Nephron progenitor cell (in vitro differentiated cells): Measurements from ENCODE around the gene GAK.

Source experiments
- DNase-seq: peaks from one replicate; pipeline ENCODE4 v3.0.0; 2021
- H3K27ac Mint-ChIP-seq: 2 replicates; pipeline ENCODE4 v1.8.0; 2021; ENCODE audit warnings: mild to moderate bottlenecking, moderate library complexity, mixed read lengths
- H3K27me3 Mint-ChIP-seq: 2 replicates; pipeline ENCODE4 v1.8.0; 2021; ENCODE audit warnings: mild to moderate bottlenecking, low read depth, mixed read lengths; ENCODE audit not compliant: poor library complexity
- H3K36me3 Mint-ChIP-seq: 2 replicates; pipeline ENCODE4 v1.8.0; 2021; ENCODE audit warnings: low read depth, mixed read lengths
- H3K4me1 Mint-ChIP-seq: 2 replicates; pipeline ENCODE4 v1.8.0; 2021; ENCODE audit warnings: mixed read lengths
- H3K4me3 Mint-ChIP-seq: 2 replicates; pipeline ENCODE4 v1.8.0; 2021; ENCODE audit warnings: mild to moderate bottlenecking, moderate library complexity, mixed read lengths
- H3K9me3 Mint-ChIP-seq: 2 replicates; pipeline ENCODE4 v1.8.0; 2021; ENCODE audit warnings: mild to moderate bottlenecking, moderate library complexity, mixed read lengths
- TF ChIP-seq, protein P1 (sequence below): fragments of 200-600 bp; sonication (generic); IDR thresholded peaks from 2 replicates; pipeline ENCODE4 v1.5.0; 2021; ENCODE audit warnings: antibody characterized with exemption

Gene GAK

DNA sequence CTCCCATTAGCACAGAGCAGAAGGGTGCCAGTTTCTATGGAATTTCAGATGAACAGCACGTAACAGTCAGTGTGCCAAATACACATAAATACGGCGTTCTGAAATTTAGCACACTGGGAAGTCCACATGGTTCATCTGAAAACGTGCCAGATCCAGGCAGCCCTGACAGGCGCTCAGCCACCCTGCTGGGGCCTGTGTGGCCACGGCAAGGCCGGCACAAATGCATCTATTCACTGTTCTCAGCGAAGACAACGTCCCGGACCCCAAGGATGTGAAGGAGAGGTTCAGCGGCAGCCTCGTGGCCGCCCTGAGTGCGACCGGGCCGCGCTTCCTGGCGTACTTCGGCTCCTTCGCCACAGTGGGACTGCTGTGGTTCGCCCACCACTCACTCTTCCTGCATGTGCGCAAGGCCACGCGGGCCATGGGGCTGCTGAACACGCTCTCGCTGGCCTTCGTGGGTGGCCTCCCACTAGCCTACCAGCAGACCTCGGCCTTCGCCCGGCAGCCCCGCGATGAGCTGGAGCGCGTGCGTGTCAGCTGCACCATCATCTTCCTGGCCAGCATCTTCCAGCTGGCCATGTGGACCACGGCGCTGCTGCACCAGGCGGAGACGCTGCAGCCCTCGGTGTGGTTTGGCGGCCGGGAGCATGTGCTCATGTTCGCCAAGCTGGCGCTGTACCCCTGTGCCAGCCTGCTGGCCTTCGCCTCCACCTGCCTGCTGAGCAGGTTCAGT is 25.6 kb upstream of the GAK start:
- TF ChIP-seq, protein P1, sequence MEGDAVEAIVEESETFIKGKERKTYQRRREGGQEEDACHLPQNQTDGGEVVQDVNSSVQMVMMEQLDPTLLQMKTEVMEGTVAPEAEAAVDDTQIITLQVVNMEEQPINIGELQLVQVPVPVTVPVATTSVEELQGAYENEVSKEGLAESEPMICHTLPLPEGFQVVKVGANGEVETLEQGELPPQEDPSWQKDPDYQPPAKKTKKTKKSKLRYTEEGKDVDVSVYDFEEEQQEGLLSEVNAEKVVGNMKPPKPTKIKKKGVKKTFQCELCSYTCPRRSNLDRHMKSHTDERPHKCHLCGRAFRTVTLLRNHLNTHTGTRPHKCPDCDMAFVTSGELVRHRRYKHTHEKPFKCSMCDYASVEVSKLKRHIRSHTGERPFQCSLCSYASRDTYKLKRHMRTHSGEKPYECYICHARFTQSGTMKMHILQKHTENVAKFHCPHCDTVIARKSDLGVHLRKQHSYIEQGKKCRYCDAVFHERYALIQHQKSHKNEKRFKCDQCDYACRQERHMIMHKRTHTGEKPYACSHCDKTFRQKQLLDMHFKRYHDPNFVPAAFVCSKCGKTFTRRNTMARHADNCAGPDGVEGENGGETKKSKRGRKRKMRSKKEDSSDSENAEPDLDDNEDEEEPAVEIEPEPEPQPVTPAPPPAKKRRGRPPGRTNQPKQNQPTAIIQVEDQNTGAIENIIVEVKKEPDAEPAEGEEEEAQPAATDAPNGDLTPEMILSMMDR, result no peak
- Mint-ChIP-seq H3K9me3 (no peaks in the 10 kb centered on the region), H3K36me3 (peaks cover 9% of the 10 kb centered on the region), H3K4me1 (peaks cover 13% of the 10 kb centered on the region), H3K27me3 (no peaks in the 10 kb centered on the region), H3K4me3 (no peak overlapping the region), H3K27ac (peak overlapping the region; percentile 59)
- no peak for DNase-seq

DNA sequence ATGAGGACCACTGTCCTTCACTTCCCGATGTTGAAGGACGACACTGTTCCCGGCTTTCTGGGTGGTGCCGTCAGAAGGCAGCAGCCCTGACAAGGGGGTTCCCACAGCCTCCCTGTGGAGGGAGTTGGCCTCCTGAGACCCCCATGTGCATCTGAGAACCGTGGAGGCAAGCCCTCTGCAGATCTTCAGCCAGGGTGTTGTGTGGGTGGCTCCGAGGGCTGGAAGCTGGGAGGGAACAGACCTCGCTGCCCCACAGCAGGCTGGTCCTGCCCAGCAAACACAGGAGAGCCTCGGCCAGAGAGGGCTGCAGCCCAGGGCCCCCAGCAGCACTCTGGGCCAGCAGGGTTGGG is 25.1 kb upstream of the GAK start:
- no peaks in the 10 kb centered on the region for H3K27me3 Mint-ChIP-seq
- DNase-seq, result no peak
- no peaks in the 10 kb centered on the region for H3K9me3 Mint-ChIP-seq
- no peak overlapping the region for H3K27ac Mint-ChIP-seq
- peaks cover 9% of the 10 kb centered on the region for H3K36me3 Mint-ChIP-seq
- TF ChIP-seq, protein P1, result no peak
- no peak overlapping the region for H3K4me3 Mint-ChIP-seq
- H3K4me1 Mint-ChIP-seq, result peaks cover 17% of the 10 kb centered on the region

GRCh38 chr4:956531-957230 is 24.6 kb upstream of the GAK start:
- no peak overlapping the region for H3K4me3 Mint-ChIP-seq
- DNase-seq, result no peak
- peaks cover 23% of the 10 kb centered on the region for H3K4me1 Mint-ChIP-seq
- H3K36me3 Mint-ChIP-seq, result peaks cover 9% of the 10 kb centered on the region
- TF ChIP-seq, protein P1, result no peak
- H3K9me3 Mint-ChIP-seq, result no peaks in the 10 kb centered on the region
- peak overlapping the region; percentile 94 for H3K27ac Mint-ChIP-seq
- no peaks in the 10 kb centered on the region for H3K27me3 Mint-ChIP-seq

- TF ChIP-seq, protein P1, result no peak
- no peaks in the 10 kb centered on the region for H3K27me3 Mint-ChIP-seq
- DNase-seq, result no peak
- no peak overlapping the region for H3K4me3 Mint-ChIP-seq
- peaks cover 9% of the 10 kb centered on the region for H3K36me3 Mint-ChIP-seq
- peaks cover 30% of the 10 kb centered on the region for H3K4me1 Mint-ChIP-seq
- no peak overlapping the region for H3K27ac Mint-ChIP-seq
- no peaks in the 10 kb centered on the region for H3K9me3 Mint-ChIP-seq
Measured at GRCh38 chr4:955931-956381, 23.8 kb upstream of the GAK start.

DNA sequence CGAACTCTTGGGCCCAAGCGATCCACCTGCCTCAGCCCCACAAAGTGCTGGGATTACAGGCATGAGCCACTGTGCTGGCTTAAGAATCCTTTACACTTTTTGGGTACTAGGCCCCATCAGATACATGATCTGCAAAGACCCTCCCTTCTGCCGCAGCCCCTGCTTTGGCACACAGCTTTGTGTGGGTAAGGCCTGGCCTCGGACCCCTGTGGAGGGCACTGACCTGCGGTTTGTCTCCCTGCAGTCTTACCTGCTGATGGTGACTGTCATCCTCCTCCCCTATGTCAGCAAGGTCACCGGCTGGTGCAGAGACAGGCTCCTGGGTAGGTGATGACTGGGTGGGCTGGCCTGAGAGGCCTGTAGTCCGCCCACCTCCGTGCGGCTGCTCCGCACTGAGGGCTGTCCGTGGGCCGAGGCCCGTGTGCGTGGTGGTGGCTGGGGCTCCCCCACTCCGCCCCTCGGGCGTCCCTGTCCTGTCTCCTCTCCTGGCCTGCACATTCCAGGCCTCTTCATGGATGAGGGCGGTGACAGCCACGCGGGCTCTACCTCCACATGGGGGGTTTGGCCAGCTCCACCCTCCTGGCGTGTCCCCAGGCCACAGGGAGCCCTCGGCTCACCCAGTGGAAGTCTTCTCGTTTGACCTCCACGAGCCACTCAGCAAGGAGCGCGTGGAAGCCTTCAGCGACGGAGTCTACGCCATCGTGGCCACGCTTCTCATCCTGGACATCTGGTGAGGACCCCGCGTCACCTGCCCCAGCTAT is 23.2 kb upstream of the GAK start:
- no peak for DNase-seq
- H3K4me3 Mint-ChIP-seq, result no peak overlapping the region
- no peaks in the 10 kb centered on the region for H3K27me3 Mint-ChIP-seq
- H3K36me3 Mint-ChIP-seq, result peaks cover 9% of the 10 kb centered on the region
- peaks cover 36% of the 10 kb centered on the region for H3K4me1 Mint-ChIP-seq
- no peak overlapping the region for H3K27ac Mint-ChIP-seq
- TF ChIP-seq, protein P1, result no peak
- no peaks in the 10 kb centered on the region for H3K9me3 Mint-ChIP-seq
